Fibroblast of villous mesenchyme (primary cell): ENCODE results near the gene EED. TPM values are rescaled to one million over a fixed set of nuclear protein-coding genes. Genes with fewer than 3 reads are reported as not detected.

Experiments used
- DNase-seq: peaks from one replicate; pipeline ENCODE4 v3.0.0-alpha.2; 2010; ENCODE audit warnings: low read depth
- H3K4me3 ChIP-seq: 2 replicates; pipeline ENCODE4 v1.5.1; 2011; ENCODE audit warnings: low read depth, mild to moderate bottlenecking, low read length
- total RNA-seq: library from RNA; depleted of rRNA; stranded (reverse); fragments of >200 nt; gene quantifications from 2 replicates; pipeline ENCODE4 v1.2.3, GENCODE V29; 2012
- TF ChIP-seq, protein P1 (sequence below): IDR thresholded peaks from 2 replicates; pipeline ENCODE4 v1.5.1; 2012; ENCODE audit warnings: low read depth, mild to moderate bottlenecking, low read length; ENCODE audit not compliant: insufficient read depth

Gene EED
- total RNA-seq, 1 donor: 25.9 TPM

DNA sequence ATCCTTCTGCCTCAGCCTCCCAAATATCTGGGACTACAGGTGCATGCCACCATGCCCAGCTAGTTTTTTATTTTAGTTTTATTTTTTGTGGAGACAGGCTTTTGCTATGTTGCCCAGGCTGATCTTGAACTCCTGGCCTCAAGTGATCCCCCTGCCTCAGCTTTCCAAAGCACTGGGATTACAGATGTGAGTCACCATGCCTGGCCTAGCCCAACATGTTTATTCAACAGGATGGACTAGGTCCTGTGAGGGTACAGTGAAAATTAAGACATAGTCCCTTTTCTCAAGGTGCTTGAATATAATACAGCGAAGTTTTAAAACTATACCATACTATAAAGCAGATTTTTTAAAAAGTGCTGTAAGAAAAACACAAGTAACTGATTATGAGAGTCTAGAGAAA lies 45.2 kb upstream of the EED start:
- no peak overlapping the region for H3K4me3 ChIP-seq
- no peak for DNase-seq
- TF ChIP-seq, protein P1, sequence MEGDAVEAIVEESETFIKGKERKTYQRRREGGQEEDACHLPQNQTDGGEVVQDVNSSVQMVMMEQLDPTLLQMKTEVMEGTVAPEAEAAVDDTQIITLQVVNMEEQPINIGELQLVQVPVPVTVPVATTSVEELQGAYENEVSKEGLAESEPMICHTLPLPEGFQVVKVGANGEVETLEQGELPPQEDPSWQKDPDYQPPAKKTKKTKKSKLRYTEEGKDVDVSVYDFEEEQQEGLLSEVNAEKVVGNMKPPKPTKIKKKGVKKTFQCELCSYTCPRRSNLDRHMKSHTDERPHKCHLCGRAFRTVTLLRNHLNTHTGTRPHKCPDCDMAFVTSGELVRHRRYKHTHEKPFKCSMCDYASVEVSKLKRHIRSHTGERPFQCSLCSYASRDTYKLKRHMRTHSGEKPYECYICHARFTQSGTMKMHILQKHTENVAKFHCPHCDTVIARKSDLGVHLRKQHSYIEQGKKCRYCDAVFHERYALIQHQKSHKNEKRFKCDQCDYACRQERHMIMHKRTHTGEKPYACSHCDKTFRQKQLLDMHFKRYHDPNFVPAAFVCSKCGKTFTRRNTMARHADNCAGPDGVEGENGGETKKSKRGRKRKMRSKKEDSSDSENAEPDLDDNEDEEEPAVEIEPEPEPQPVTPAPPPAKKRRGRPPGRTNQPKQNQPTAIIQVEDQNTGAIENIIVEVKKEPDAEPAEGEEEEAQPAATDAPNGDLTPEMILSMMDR: no peak

DNA sequence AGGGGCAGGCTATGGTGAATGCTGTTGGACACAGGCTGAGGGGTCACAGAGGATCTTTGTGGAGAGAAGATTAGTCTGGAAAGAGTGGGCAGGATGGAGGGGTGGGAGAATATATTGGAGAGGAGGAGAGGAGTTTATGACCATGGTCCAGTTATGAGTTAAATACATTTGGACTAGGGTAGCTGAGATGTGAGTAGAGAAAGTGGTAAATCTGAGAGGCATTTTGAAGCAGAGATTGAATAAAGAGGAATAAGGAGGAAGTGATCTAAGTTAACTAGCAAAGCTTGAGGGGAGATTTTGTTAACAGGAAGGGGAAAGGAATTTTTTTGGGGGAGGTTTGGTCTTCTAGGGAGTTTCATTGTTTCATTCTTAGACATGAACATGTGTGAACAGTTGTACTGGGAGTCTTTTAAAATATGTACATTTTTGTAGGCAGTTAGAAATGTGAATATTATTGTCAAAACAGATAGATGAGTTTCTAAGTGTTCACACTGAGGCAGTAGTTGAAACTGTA lies 43.1 kb upstream of the EED start:
- no peak overlapping the region for H3K4me3 ChIP-seq
- TF ChIP-seq, protein P1: no peak
- no peak for DNase-seq

DNA sequence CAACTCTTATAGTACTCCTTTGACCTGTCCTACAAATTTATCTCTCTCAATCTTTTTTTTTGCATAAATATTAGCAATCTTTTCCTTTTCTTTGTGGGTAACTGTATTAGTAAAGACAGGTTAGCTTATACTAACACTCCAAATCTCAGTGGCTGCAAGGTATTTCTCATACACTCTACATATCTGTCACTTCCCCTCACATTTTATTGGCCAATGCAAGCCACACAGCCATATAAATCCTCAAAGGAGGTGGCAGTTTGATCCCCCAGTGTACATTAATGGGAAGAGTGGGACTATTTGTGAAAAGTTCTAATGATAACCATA lies 42.6 kb upstream of the EED start:
- peak overlapping the region; percentile 33 for H3K4me3 ChIP-seq

DNA sequence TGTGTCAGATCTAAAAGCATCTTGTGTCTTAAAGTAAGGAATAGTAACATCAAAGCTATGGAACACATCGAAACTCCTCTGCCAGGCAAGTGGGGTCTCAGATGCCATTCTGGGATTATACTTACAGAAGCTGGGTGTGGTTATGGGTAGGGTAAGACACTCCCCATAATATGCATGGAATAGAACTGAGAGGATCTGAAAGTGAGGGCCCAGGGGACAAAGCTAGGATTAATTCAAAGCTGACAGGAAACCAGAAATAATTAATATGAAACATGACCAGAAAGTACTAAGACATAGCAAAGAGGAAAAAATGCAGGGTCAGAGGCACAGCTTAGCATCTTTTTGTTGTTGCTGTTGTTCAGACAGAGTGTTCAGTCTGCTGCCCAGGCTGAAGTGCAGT lies 40.2 kb upstream of the EED start:
- DNase-seq: no peak
- no peak overlapping the region for H3K4me3 ChIP-seq
- TF ChIP-seq, protein P1: no peak

More for the DNA sequence above, 42.6 kb upstream of the EED start:
- TF ChIP-seq, protein P1: no peak
- DNase-seq: no peak

DNA sequence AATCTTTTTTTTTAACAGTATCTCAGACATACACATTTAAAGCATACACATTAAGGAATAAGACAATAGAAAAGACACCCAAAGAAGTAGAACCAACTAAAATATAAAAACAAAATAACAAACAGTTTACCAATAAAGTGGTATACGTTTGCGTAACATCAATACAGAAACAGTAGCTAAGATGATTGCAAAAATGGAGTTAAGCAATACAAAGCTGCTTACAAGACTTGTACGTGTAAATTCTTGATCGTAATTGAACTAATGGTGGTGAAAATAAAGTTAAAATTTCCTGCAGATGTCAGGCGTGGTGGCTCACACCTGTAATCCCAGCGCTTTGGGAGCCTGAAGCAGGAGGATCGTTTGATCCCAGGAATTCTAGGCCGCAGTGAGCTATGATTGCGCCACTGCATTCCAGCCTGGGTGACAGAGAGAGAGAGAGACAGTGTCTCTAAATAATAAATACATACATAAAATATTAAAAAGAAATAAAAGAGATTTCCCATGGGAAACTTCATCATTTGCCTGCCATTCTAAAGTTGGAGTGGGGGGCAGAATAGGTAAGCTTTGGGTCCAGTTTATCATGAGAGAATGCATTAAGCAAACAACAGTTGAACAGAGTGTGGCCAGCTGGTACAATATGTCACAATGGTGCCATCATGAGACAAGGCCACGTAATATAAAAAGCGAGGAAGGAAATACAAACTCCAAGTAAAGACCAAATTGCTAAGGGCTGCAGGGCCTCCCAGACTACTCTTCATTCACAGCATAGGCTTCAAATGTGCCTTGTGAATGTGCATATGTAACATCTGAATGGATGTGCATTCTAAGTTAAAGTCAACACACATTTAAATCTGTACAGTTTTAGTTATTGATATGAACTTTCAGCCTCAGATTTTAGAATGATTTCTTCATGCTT lies 38.9 kb upstream of the EED start:
- TF ChIP-seq, protein P1: no peak
- H3K4me3 ChIP-seq: no peak overlapping the region
- DNase-seq: no peak

DNA sequence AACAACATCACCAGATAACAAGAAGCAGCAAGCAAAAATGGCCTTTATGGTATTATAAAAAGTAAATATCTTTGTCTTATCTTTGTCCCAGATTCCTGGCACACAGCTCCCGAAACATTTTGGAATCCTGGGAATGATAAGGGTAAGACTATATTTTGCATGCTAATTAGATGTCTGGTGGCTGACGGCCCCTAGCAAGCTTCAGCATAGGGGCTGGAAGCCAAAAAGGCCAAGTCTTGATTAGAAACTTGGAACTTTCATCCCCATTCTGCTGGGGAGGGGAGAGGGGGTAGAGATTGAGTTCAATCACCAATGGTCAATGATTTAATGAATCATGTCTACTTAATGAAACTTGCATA lies 38.2 kb upstream of the EED start:
- no peak overlapping the region for H3K4me3 ChIP-seq
- DNase-seq: no peak
- TF ChIP-seq, protein P1: no peak
